ENCODE measurements around the gene COL18A1. TPM values are rescaled to one million over a fixed set of nuclear protein-coding genes. Genes with fewer than 3 reads are reported as not detected.
"Not testable (repeated sequence)": the region's sequence is repeated elsewhere in the genome, so short reads cannot be mapped to it uniquely, and the experiment has no call there.

The COL18A1 gene
- total RNA-seq, 1 experiment from 2014 or later, result 3.4 TPM

DNA sequence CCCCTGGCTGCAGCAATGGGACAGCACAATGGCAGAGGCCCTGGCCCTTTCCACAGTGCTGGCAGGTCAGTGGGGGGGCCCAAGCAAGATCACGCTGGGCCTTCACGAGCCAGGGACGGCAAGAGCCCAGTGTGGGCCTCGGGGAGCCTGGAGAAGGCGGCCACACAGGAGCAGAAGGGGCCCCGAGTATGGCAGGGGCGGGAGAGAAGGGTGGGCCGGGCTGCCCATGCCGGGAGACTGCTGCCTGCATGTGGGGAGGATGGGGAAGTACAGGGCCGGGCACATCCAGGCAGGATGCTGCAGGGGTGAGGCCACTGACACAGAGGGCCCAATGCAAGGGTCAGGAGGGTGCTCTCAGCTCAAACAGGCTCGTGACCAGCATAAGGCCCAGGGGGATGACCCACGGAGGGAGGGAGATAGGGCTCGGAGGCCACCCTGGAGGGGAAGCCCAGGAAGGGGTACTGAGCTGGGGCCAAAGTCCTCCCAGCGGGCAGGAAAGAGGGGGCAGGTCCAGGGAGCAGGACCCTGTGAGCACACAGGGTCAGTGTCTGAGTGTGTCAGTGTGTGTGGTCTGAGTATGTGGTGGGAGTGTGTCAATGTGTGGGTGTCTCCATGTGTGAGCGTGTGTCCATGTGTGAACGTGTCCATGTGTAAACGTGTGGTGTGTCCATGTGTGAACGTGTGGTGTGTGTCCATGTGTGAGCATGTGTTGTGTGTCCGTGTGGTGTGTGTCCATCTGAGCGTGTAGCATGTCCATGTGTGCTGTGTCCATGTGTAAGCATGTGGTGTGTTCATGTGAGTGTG, 124.2 kb downstream of the COL18A1 start:
- DNase-seq (ENCODE audit: unreplicated experiment), result no peak
- Mint-ChIP-seq H3K4me1 (ENCODE audit: insufficient read depth, unreplicated experiment) (no peaks in the 10 kb centered on the region), H3K4me3 (ENCODE audit: unreplicated experiment) (no peak overlapping the region), H3K36me3 (ENCODE audit: insufficient read depth, unreplicated experiment) (peaks cover 22% of the 10 kb centered on the region), H3K27ac (ENCODE audit: low read depth, unreplicated experiment) (no peak overlapping the region), H3K27me3 (ENCODE audit: insufficient read depth, unreplicated experiment) (no peaks in the 10 kb centered on the region), H3K9me3 (ENCODE audit: unreplicated experiment) (no peaks in the 10 kb centered on the region)
- no peak for TF ChIP-seq CTCF (IDR thresholded peaks at IDR 0.05; ENCODE audit: unreplicated experiment)
- ChIA-PET CTCF (interaction anchor here (0.5 kb wide), 1 partner anchor 66 kb away, joined by 3 read pairs; no protein-coding TSS in a partner anchor), POLR2A (no interaction called here)
- no TSS peak for BruUV-seq (replicated peaks)
- intact Hi-C loops (cut with micrococcal nuclease), result no loop called here

DNA sequence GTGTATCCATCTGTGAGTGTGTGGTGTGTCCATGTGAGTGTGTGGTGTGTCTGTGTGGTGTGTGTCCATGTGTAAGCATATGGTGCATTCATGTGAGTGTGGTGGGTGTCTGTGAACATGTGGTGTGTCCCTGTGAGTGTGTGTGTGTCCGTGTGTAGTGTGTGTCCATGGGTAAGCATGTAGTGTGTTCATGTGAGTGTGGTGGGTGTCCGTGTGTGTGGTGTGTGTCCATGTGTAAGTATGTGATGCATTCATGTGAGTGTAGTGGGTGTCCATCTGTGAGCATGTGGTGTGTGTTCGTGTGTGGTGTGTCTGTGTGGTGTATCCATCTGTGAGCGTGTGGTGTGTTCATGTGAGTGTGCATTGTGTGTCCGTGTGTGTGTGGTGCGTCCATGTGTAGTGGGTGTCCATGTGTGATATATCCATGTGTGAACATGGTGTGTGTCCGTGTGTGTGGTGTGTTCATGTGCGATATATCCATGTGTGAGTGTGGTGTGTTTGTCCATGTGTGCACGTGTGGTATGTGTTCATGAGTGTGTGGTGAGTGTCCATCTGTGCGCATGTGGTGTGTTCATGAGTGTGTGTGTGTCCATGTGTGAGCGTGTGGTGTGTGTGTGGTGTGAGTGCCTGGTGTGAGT, 124.9 kb downstream of the COL18A1 start:
- H3K27me3 Mint-ChIP-seq (ENCODE audit: insufficient read depth, unreplicated experiment), result no peaks in the 10 kb centered on the region
- H3K27ac Mint-ChIP-seq (ENCODE audit: low read depth, unreplicated experiment), result no peak overlapping the region
- CTCF ChIA-PET, result interaction anchor here (0.5 kb wide), 1 partner anchor 67 kb away, joined by 3 read pairs; no protein-coding TSS in a partner anchor

GRCh38 chr21:45530423-45531113, 125.6 kb downstream of the COL18A1 start:
- no TSS peak for BruUV-seq (replicated peaks)
- no peak overlapping the region for H3K27ac Mint-ChIP-seq (ENCODE audit: low read depth, unreplicated experiment)
- no peaks in the 10 kb centered on the region for H3K4me1 Mint-ChIP-seq (ENCODE audit: insufficient read depth, unreplicated experiment)
- ChIA-PET CTCF (no interaction called here), POLR2A (no interaction called here)
- no peak for TF ChIP-seq CTCF (IDR thresholded peaks at IDR 0.05; ENCODE audit: unreplicated experiment)
- H3K9me3 Mint-ChIP-seq (ENCODE audit: unreplicated experiment), result no peaks in the 10 kb centered on the region
- intact Hi-C loops (cut with micrococcal nuclease), result no loop called here
- no peaks in the 10 kb centered on the region for H3K27me3 Mint-ChIP-seq (ENCODE audit: insufficient read depth, unreplicated experiment)
- peaks cover 20% of the 10 kb centered on the region for H3K36me3 Mint-ChIP-seq (ENCODE audit: insufficient read depth, unreplicated experiment)
- no peak overlapping the region for H3K4me3 Mint-ChIP-seq (ENCODE audit: unreplicated experiment)
- no peak for DNase-seq (ENCODE audit: unreplicated experiment)

More for the DNA sequence above, 124.9 kb downstream of the COL18A1 start:
- Mint-ChIP-seq H3K9me3 (ENCODE audit: unreplicated experiment) (no peaks in the 10 kb centered on the region), H3K4me1 (ENCODE audit: insufficient read depth, unreplicated experiment) (no peaks in the 10 kb centered on the region), H3K4me3 (ENCODE audit: unreplicated experiment) (no peak overlapping the region), H3K36me3 (ENCODE audit: insufficient read depth, unreplicated experiment) (peaks cover 22% of the 10 kb centered on the region)
- no TSS peak for BruUV-seq (replicated peaks)
- DNase-seq (ENCODE audit: unreplicated experiment), result no peak
- POLR2A ChIA-PET, result no interaction called here
- intact Hi-C loops (cut with micrococcal nuclease), result no loop called here
- TF ChIP-seq CTCF (IDR thresholded peaks at IDR 0.05; ENCODE audit: unreplicated experiment), result no peak

- CTCF ChIA-PET; H3K27ac Mint-ChIP-seq (ENCODE audit: low read depth, unreplicated experiment); H3K4me1 Mint-ChIP-seq (ENCODE audit: insufficient read depth, unreplicated experiment); POLR2A ChIA-PET; H3K4me3 Mint-ChIP-seq (ENCODE audit: unreplicated experiment); H3K27me3 Mint-ChIP-seq (ENCODE audit: insufficient read depth, unreplicated experiment); BruUV-seq (replicated peaks); intact Hi-C loops (cut with micrococcal nuclease); H3K9me3 Mint-ChIP-seq (ENCODE audit: unreplicated experiment); DNase-seq (ENCODE audit: unreplicated experiment): not testable (repeated sequence)
- peaks cover 16% of the 10 kb centered on the region for H3K36me3 Mint-ChIP-seq (ENCODE audit: insufficient read depth, unreplicated experiment)
These were observed 126.1 kb downstream of the COL18A1 start for GRCh38 chr21:45531114-45531392.

Data from MCF 10A (cell line).